Activated T-helper 17 cell treated with anti-CD3 and anti-CD28 coated beads, Interleukin-2, amount 50 U/mL, for 72 hours (primary cell): Measurements from ENCODE around the gene ARHGAP35. TPM values are rescaled to one million over a fixed set of nuclear protein-coding genes. Genes with fewer than 3 reads are reported as not detected.
A peak's percentile ranks its signal among the peaks of the same experiment; 100 is the strongest.
"Not testable (repeated sequence)": the region's sequence is repeated elsewhere in the genome, so short reads cannot be mapped to it uniquely, and the experiment has no call there.

Experiments
- ATAC-seq: fragments of 150-1000 bp; cut with Tn5 transposase; replicated peaks from 2 replicates; pipeline ENCODE4 v1.10.0; 2021; ENCODE audit warnings: mild to moderate bottlenecking, moderate library complexity
- H3K27ac Mint-ChIP-seq: one replicate; pipeline ENCODE4 v1.8.0; 2022; ENCODE audit warnings: mixed read lengths
- H3K27me3 Mint-ChIP-seq: one replicate; pipeline ENCODE4 v1.8.0; 2022; ENCODE audit warnings: mixed read lengths
- H3K36me3 Mint-ChIP-seq: one replicate; pipeline ENCODE4 v1.8.0; 2022; ENCODE audit warnings: low read depth, mild to moderate bottlenecking, mixed read lengths
- H3K4me1 Mint-ChIP-seq: one replicate; pipeline ENCODE4 v1.8.0; 2022; ENCODE audit warnings: mixed read lengths
- H3K4me3 Mint-ChIP-seq: one replicate; pipeline ENCODE4 v1.8.0; 2022; ENCODE audit warnings: mild to moderate bottlenecking, mixed read lengths
- H3K9me3 Mint-ChIP-seq: one replicate; pipeline ENCODE4 v1.8.0; 2022; ENCODE audit warnings: mixed read lengths
- total RNA-seq, 2 donors: library from RNA; stranded (reverse); gene quantifications; one replicate each; pipeline ENCODE4 v1.2.3, GENCODE V29; 2022

The ARHGAP35 gene
- 10 to 100 TPM; 38.0 to 38.3 TPM for total RNA-seq

DNA sequence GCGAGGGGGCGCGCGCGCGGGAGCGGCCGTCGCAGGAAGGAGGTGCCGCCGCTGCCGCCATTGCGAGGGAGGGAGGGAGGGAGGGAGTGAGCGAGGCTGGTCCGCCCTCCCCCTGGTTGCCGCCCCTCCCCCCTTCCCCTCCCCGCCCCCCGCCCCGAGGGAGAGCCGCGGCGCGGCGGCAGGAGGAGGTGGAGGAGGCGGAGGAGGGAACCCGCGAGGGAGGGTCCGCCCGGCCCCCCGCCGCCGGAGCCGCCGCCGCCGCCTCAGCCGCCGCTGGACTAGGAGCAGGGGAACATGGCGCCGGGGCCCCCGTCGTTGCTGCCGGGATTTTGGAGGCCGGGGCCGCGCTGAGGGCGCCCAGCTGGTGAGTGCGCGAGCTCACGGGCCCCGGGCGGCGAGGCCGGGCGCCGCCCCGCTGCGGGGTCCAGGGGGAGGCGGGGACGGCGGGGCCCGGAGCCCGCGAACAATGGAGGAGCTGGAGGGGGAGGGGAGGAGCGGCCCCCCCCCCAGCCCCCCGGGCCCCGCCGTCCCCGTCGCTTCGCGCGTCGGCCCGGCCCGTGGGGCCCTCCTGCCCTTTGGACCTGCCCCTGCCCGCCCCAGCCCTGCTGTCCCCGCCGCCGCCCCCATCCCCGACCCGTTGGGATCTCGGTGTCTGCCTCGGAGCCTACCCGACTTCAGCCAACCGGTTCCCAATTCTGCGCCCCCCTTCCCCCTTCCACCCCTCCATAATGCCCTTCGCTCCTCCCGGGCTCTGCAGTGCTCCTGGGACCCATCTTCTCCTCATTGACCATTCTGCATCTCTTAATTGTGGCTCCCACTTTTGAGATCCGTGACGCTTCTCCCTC is at the start of gene ARHGAP35:
ARHGAP35 (plus strand) TSS at position 152 of the 845 bp plus-strand sequence. CDS start 57,679 bp downstream, outside the sequence.
- Mint-ChIP-seq H3K4me3 (peak within 1 kb of the TSS; percentile 76), H3K9me3 (peaks cover 3% of the 10 kb centered on the region), H3K27me3 (no peaks in the 10 kb centered on the region), H3K4me1 (peaks cover 22% of the 10 kb centered on the region), H3K36me3 (peaks cover 9% of the 10 kb centered on the region), H3K27ac (peak within 1 kb of the TSS; percentile 13)
- peak; percentile 53 for ATAC-seq

DNA sequence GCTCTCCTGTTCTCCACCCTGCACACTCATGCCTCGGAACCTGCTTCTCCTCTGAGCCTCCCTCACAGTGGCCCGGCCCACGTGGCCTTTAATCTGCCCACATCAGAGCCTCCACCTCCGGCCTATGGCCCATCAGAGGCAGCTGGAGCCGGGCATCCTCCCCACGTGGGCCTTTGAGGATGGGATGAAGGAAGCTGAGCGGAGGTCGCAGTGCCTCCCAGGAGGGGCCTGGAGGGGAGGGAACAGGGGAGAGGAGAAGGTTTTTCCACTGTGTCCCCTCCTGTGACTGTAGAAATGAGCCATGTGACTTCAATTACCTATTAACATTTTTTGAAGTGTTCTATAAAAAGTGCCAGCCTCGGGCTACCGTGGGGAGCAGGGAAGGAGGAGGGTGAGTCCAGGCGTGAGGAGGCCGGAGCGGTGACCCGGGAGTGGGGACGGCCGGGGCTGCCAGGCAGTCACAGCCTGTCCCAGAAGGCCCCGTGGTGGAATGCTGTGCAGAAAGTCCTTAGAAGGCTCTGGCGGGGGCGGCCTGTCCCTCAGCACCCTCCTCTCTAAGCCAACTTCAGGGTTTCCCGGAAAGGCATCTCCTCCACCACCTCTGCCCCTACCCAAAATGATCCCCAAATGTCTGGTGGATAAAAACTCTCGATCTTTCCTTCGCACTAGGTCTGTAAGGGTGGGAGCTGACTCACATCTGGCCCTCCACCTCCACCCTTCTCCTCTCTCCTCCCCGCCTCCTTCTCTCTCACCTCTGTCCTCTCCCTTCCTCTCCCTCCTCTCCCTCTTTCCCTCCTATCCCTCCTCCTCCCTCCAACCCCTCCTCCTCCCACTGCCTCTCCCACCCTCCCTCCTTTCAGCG is 47.6 kb upstream of the ARHGAP35 start:
- no peaks in the 10 kb centered on the region for H3K4me1 Mint-ChIP-seq
- ATAC-seq: no peak
- H3K9me3 Mint-ChIP-seq: no peaks in the 10 kb centered on the region
- H3K27me3 Mint-ChIP-seq: peaks cover 4% of the 10 kb centered on the region
- no peak overlapping the region for H3K27ac Mint-ChIP-seq
- H3K36me3 Mint-ChIP-seq: no peaks in the 10 kb centered on the region
- no peak overlapping the region for H3K4me3 Mint-ChIP-seq

DNA sequence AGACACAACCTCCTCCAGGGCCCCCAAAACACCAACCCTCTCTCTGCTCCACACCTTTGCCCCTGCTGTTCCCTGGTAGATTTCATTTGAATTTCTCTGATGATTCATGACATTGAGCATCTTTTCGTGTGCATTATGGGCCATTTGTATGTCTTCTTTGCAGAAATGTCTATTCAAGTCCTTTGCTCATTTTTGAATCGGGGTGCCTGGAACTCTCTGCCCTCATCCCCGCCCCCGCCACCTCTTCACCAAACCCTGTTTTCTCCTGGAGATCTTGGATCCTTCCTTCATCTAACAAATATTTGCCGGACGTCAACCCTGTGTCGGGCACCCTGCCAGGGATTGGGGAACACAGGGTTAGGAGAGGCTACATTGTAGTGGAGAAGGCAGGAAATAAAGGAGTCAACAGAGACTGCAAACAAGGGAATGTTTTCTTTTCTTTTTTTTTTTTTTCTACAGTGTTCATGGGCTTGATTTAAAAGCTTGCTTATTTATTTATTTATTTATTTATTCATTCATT is 46.9 kb upstream of the ARHGAP35 start:
- Mint-ChIP-seq H3K9me3 (no peaks in the 10 kb centered on the region), H3K36me3 (no peaks in the 10 kb centered on the region), H3K4me3 (no peak overlapping the region), H3K27me3 (peaks cover 4% of the 10 kb centered on the region), H3K27ac (no peak overlapping the region), H3K4me1 (no peaks in the 10 kb centered on the region)
- ATAC-seq: no peak

DNA sequence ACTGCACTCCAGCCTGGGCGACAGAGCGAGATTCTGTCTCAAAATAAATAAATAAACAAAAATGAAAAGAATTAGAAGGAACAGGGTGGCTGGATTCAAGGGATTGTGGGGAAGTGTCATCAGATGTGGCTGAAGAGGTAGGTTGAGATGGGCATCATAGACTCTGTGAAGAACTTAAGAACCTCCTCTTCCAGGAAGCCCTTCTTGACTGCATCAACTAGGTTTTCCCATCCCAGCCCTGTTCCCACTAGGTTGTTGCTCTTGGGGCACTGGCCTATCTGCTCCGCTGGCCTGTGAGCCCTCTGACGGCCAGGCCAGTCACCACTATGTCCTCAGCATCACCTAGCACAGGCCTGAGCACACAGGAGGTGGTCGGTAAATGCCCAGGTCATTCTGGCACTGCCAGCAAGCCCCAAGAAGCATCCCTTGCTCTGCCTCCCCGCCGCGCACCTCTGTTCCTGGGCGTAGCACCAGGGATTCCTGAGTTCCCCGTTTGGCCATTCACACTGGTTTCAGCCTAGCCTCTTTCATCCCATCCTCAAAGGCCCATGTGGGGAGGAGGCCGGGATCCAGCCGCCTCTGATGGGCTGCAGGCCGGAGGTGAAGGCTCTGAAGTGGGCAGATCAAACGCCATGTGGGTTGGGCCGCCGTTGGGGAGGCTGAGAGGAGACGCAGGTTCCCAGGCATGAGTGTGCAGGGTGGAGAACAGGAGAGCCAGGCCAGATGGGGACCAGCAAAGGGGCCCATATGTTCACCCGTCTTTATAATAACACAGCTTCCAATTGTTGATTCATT is 44.8 kb upstream of the ARHGAP35 start:
- Mint-ChIP-seq H3K27ac (no peak overlapping the region), H3K4me3 (no peak overlapping the region), H3K27me3 (peaks cover 4% of the 10 kb centered on the region), H3K9me3 (no peaks in the 10 kb centered on the region), H3K36me3 (no peaks in the 10 kb centered on the region), H3K4me1 (peaks cover 13% of the 10 kb centered on the region)
- ATAC-seq: no peak

DNA sequence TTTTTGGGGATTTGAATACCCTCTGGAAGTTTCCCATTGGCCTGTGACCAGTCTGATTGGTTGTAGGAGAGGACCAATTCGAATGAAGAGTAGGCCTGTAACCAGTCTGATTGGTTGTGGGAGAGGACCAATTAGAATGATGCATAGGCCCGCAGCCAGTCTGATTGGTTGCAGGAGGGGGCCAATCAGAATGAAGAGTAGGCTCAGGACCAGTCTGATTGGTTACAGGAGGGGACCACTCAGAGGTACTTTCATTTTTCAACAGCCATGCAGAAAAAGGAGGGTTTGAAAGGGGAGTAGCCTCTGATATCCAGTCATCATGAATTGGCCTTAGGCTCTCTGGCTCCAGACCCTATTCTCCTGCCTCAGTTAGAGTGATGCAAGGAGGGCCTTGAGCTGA is 42.0 kb upstream of the ARHGAP35 start:
- no peaks in the 10 kb centered on the region for H3K36me3 Mint-ChIP-seq
- H3K27ac Mint-ChIP-seq: no peak overlapping the region
- peak; percentile 75 for ATAC-seq

DNA sequence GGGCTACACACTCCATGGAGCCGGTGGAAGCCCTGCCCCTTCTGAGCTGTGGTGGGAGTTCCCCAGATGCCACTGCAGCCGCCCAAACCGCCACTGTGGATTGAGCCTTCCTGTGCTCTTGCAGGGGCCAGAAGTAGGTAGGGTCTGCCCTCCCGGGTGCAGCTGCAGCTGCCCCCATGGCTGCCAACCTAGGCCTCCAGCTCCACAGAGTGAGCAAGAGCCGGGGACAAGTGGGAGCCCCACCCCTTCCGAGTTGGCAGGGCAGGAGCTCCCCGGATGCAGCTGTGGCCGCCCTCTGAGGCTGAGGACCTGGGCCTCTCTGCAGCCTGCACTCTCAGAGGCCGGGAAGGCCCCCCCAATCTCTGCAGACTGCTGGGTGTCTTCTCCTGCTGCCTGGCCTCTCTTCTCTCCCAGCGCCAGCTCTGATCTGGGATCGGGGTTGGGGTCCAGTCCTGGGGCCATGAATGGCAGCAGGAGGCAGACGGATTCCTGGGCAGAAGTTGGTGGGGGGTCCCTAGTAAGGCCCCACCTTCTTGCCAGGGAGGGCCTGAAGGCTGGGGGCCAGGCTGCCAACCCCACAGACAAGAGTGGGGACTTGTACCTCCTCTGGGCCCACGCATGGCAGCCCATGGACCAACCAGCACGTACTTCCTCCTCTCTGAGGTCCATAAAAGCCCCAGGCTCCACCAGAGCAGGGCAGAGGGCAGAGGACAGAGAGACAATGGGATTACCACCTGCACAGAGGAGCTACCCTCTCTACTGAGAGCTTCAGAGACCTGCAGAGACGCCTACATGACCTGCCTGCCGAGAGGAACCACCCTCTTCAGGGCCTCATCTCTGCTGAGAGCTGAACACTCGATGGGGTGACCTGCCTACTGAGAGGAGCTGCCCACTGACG is 39.0 kb upstream of the ARHGAP35 start:
- H3K27me3 Mint-ChIP-seq: no peaks in the 10 kb centered on the region

More for the DNA sequence above, 42.0 kb upstream of the ARHGAP35 start:
- H3K27me3 Mint-ChIP-seq: peaks cover 1% of the 10 kb centered on the region
- H3K9me3 Mint-ChIP-seq: no peaks in the 10 kb centered on the region
- H3K4me1 Mint-ChIP-seq: peaks cover 14% of the 10 kb centered on the region
- H3K4me3 Mint-ChIP-seq: peak overlapping the region; percentile 40

GRCh38 chr19:46822410-46822787 is 38.4 kb upstream of the ARHGAP35 start:
- Mint-ChIP-seq H3K4me3 (peak overlapping the region; percentile 39), H3K4me1 (peaks cover 14% of the 10 kb centered on the region), H3K27ac (peak overlapping the region; percentile 33)
- H3K27me3 Mint-ChIP-seq, H3K36me3 Mint-ChIP-seq, H3K9me3 Mint-ChIP-seq, ATAC-seq: not testable (repeated sequence)

More for the DNA sequence above, 39.0 kb upstream of the ARHGAP35 start:
- ATAC-seq: peak; percentile 78
- Mint-ChIP-seq H3K36me3 (no peaks in the 10 kb centered on the region), H3K9me3 (no peaks in the 10 kb centered on the region), H3K27ac (peak overlapping the region; percentile 33), H3K4me3 (peak overlapping the region; percentile 45), H3K4me1 (peaks cover 14% of the 10 kb centered on the region)

- H3K4me1 Mint-ChIP-seq: peaks cover 14% of the 10 kb centered on the region
- no peak overlapping the region for H3K4me3 Mint-ChIP-seq
- H3K9me3 Mint-ChIP-seq: no peaks in the 10 kb centered on the region
- H3K27ac Mint-ChIP-seq: no peak overlapping the region
- ATAC-seq: no peak
- H3K36me3 Mint-ChIP-seq: no peaks in the 10 kb centered on the region
- no peaks in the 10 kb centered on the region for H3K27me3 Mint-ChIP-seq
Measured at GRCh38 chr19:46823049-46823448, 37.7 kb upstream of the ARHGAP35 start.

GRCh38 chr19:46824890-46825730 is 35.7 kb upstream of the ARHGAP35 start:
- no peak for ATAC-seq
- Mint-ChIP-seq H3K4me1 (peaks cover 14% of the 10 kb centered on the region), H3K9me3 (no peaks in the 10 kb centered on the region), H3K36me3 (no peaks in the 10 kb centered on the region), H3K27me3 (no peaks in the 10 kb centered on the region), H3K4me3 (no peak overlapping the region), H3K27ac (peak overlapping the region; percentile 71)

DNA sequence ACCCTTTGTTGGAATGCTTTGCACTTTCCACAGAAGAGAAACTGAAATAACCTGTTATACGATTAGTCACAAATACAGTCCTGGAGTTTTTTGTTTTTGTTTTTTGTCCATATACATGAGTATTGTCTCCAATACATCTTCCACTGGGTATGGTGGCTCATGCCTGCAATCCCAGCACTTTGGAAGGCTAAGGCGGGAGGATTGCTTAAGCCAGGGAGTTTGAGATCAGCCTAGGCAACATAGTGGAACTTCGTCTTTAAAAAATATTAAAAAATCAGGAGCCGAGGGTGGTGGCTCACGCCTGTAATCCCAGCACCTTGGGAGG is 35.1 kb upstream of the ARHGAP35 start:
- Mint-ChIP-seq H3K36me3 (no peaks in the 10 kb centered on the region), H3K27ac (peak overlapping the region; percentile 71), H3K9me3 (no peaks in the 10 kb centered on the region), H3K4me3 (no peak overlapping the region), H3K27me3 (peaks cover under 1% of the 10 kb centered on the region), H3K4me1 (peaks cover 9% of the 10 kb centered on the region)
- ATAC-seq: no peak

DNA sequence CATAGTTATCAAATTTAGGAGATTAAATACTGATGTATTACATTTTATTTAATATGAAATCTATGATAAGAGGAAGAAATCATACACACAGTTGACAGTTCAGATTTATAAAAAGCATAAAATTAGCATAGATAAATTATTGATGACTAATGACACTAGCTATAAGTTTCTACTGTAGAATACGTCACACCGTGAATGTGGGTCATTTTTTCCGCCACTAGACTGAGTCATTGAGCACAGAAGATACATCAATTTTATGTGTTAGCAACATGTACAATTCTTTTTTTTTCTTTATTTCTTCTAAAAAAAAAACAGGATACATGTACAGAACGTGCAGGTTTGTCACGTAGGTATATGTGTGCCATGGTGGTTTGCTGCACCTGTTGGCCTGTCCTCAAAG is 32.3 kb upstream of the ARHGAP35 start:
- H3K27ac Mint-ChIP-seq: peak overlapping the region; percentile 15
- peak; percentile 88 for ATAC-seq
- peaks cover 5% of the 10 kb centered on the region for H3K4me1 Mint-ChIP-seq
- no peaks in the 10 kb centered on the region for H3K9me3 Mint-ChIP-seq
- peaks cover 5% of the 10 kb centered on the region for H3K27me3 Mint-ChIP-seq
- no peak overlapping the region for H3K4me3 Mint-ChIP-seq
- no peaks in the 10 kb centered on the region for H3K36me3 Mint-ChIP-seq

- peaks cover 5% of the 10 kb centered on the region for H3K27me3 Mint-ChIP-seq
- no peak overlapping the region for H3K4me3 Mint-ChIP-seq
- no peaks in the 10 kb centered on the region for H3K9me3 Mint-ChIP-seq
- H3K36me3 Mint-ChIP-seq: no peaks in the 10 kb centered on the region
- peaks cover 5% of the 10 kb centered on the region for H3K4me1 Mint-ChIP-seq
- no peak for ATAC-seq
- no peak overlapping the region for H3K27ac Mint-ChIP-seq
Measured at GRCh38 chr19:46830864-46831263, 29.9 kb upstream of the ARHGAP35 start.

DNA sequence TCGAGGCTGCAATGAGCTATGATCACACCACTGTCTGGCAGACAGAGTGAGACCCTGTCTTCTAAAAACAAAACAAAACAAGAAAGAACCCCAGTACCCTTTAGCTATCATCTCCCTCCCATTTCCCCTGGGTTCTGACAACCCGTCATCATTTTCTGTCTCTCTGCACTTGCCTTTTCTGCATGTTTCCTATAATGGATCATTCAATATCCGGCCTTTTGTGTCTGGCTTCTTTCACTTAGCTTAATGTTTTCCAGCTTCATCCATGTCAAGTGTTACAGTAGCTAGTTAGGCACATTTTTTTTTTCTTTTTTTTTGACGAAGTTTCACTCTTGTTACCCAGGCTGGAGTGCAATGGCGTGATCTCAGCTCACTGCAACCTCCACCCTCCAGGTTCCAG is 26.7 kb upstream of the ARHGAP35 start:
- H3K4me1 Mint-ChIP-seq: peaks cover 3% of the 10 kb centered on the region
- H3K36me3 Mint-ChIP-seq: peaks cover 23% of the 10 kb centered on the region
- no peak for ATAC-seq
- no peaks in the 10 kb centered on the region for H3K9me3 Mint-ChIP-seq
- H3K4me3 Mint-ChIP-seq: no peak overlapping the region
- H3K27me3 Mint-ChIP-seq: peaks cover 5% of the 10 kb centered on the region
- no peak overlapping the region for H3K27ac Mint-ChIP-seq
